GM12878 (cell line): ENCODE data around the gene ANGPTL4. TPM values are rescaled to one million over a fixed set of nuclear protein-coding genes. Genes with fewer than 3 reads are reported as not detected.

ENCODE experiments used
- ATAC-seq: fragments of 200-7000 bp; cut with Tn5 transposase; 3 replicates; pipeline ENCODE4 v1.9.1; 2020; ENCODE audit warnings: mild to moderate bottlenecking, moderate library complexity
- BruUV-seq: library from RNA; stranded (reverse); fragments of 400-500 nt; replicated peaks from 2 replicates; lab custom pipeline; 2021; lab: Mats Ljungman, UMichigan
- CTCF ChIA-PET: fragments of 300-600 bp; sonication (Branson Sonifier 250); formaldehyde crosslinking; extraction: SDS; loops from one replicate; lab custom pipeline; 2021; ENCODE audit warnings: inconsistent platforms; lab: Yijun Ruan, JAX
- POLR2A ChIA-PET: fragments of 350-600 bp; formaldehyde crosslinking; extraction: SDS; loops from one replicate; lab custom pipeline; 2021; ENCODE audit warnings: inconsistent platforms; lab: Charles Lee
- RAD21 ChIA-PET: fragments of 300-600 bp; sonication (Branson Sonifier 250); formaldehyde crosslinking; loops from one replicate; lab custom pipeline; 2023; ENCODE audit warnings: antibody characterized with exemption; ENCODE audit not compliant: unreplicated experiment; lab: Charles Lee
- SMC1A ChIA-PET: fragments of 300-600 bp; sonication (Branson Sonifier 250); formaldehyde crosslinking; loops from one replicate; lab custom pipeline; 2023; ENCODE audit not compliant: unreplicated experiment, uncharacterized antibody; lab: Charles Lee
- DNase-seq: peaks from one replicate; pipeline ENCODE4 v3.0.0-alpha.2; 2011; ENCODE audit warnings: low read depth, low spot score
- FAIRE-seq: peaks from 3 replicates; lab custom pipeline; 2011; peaks lifted over from hg19 to GRCh38; lab: Jason Lieb, UNC
- H2AFZ ChIP-seq: 2 replicates; pipeline ENCODE4 v1.6.0; 2011; ENCODE audit warnings: low read depth, low read length, control low read depth; ENCODE audit not compliant: control insufficient read depth
- H3K27ac ChIP-seq: 2 replicates; pipeline ENCODE4 v1.5.1; 2011; ENCODE audit warnings: control low read depth; ENCODE audit not compliant: control insufficient read depth, insufficient read depth
- H3K27me3 ChIP-seq, 2 experiments: replicated peaks in 1 of 2; 2 replicates each; pipeline versions ENCODE4 v1.6.0 to v1.6.1; 2011; ENCODE audit warnings: low read length in 1 of 2; ENCODE audit not compliant: control insufficient read depth in 2 of 2, insufficient read depth in 2 of 2
- H3K36me3 ChIP-seq, 2 experiments: 2 replicates each; pipeline ENCODE4 v1.5.1; 2011; ENCODE audit warnings: low read length in 1 of 2; ENCODE audit not compliant: control insufficient read depth in 2 of 2, insufficient read depth in 2 of 2
- H3K4me1 ChIP-seq: 2 replicates; pipeline ENCODE4 v1.6.1; 2011; ENCODE audit warnings: mild to moderate bottlenecking, low read length, moderate library complexity, mixed read lengths; ENCODE audit not compliant: control insufficient read depth, insufficient read depth
- H3K4me2 ChIP-seq: 2 replicates; pipeline ENCODE4 v1.6.0; 2011; ENCODE audit warnings: control low read depth; ENCODE audit not compliant: control insufficient read depth, insufficient read depth
- H3K4me3 ChIP-seq: fragments of 200-600 bp; sonication (generic); 2 replicates; pipeline ENCODE4 v1.5.1; 2016
- H3K79me2 ChIP-seq: 2 replicates; pipeline ENCODE4 v1.6.0; 2011; ENCODE audit warnings: low read length; ENCODE audit not compliant: control insufficient read depth, insufficient read depth
- H3K9ac ChIP-seq: 2 replicates; pipeline ENCODE4 v1.8.0; 2011; ENCODE audit warnings: low read length, control low read depth, mixed read lengths; ENCODE audit not compliant: control insufficient read depth, insufficient read depth
- H3K9me3 ChIP-seq: replicated peaks from 3 replicates; pipeline ENCODE4 v1.5.1; 2011; ENCODE audit warnings: mild to moderate bottlenecking, low read length; ENCODE audit not compliant: control insufficient read depth, insufficient read depth
- H4K20me1 ChIP-seq: 2 replicates; pipeline ENCODE4 v1.6.0; 2011; ENCODE audit not compliant: control insufficient read depth, insufficient read depth
- CHD2 ChIP-seq: IDR thresholded peaks from 2 replicates; pipeline ENCODE4 v1.6.1; 2011; ENCODE audit warnings: low read depth, low read length, improper control_type of control experiment, borderline replicate concordance
- FOS ChIP-seq: IDR thresholded peaks from 3 replicates; pipeline ENCODE4 v1.6.1; 2011; ENCODE audit warnings: borderline replicate concordance; ENCODE audit not compliant: insufficient read length; ENCODE audit errors: extremely low read depth
- HDAC6 ChIP-seq: fragments of 200-600 bp; sonication (generic); IDR thresholded peaks from one replicate; pipeline ENCODE4 v1.8.0; 2017; ENCODE audit warnings: antibody characterized with exemption; ENCODE audit not compliant: unreplicated experiment
- IKZF2 ChIP-seq, 2 experiments: fragments of 450-650 bp; IDR thresholded peaks; 2 replicates each; pipeline ENCODE4 v1.6.1; 2017; ENCODE audit warnings: mild to moderate bottlenecking in 2 of 2, moderate library complexity in 2 of 2
- MTA2 ChIP-seq: fragments of 450-650 bp; IDR thresholded peaks from 2 replicates; pipeline ENCODE4 v1.6.1; 2016; ENCODE audit warnings: low read depth, mild to moderate bottlenecking, moderate library complexity
- NBN ChIP-seq: fragments of 450-650 bp; IDR thresholded peaks from 2 replicates; pipeline ENCODE4 v1.6.1; 2016
- NR2C1 ChIP-seq: fragments of 450-650 bp; IDR thresholded peaks from 2 replicates; pipeline ENCODE4 v1.6.1; 2017; ENCODE audit warnings: antibody characterized with exemption, mild to moderate bottlenecking, moderate library complexity
- RCOR1 ChIP-seq: conservative IDR thresholded peaks from 2 replicates; pipeline ENCODE4 v1.6.1; 2012; ENCODE audit warnings: low read depth, low read length, improper control_type of control experiment
- SP1 ChIP-seq: IDR thresholded peaks from one replicate; pipeline ENCODE4 v1.6.1; 2011; ENCODE audit warnings: low read depth, low read length
- STAT3 ChIP-seq: IDR thresholded peaks from 2 replicates; pipeline ENCODE4 v1.6.1; 2011; ENCODE audit warnings: low read depth, low read length, improper control_type of control experiment
- SUZ12 ChIP-seq: fragments of 200-600 bp; sonication (generic); IDR thresholded peaks from one replicate; pipeline ENCODE4 v1.6.1; 2018; ENCODE audit warnings: antibody characterized with exemption, mild to moderate bottlenecking; ENCODE audit not compliant: unreplicated experiment
- ZNF217 ChIP-seq: fragments of 450-650 bp; IDR thresholded peaks from 2 replicates; pipeline ENCODE4 v1.6.1; 2017; ENCODE audit warnings: antibody characterized with exemption, mild to moderate bottlenecking
- ZNF384 ChIP-seq: IDR thresholded peaks from 2 replicates; pipeline ENCODE4 v1.6.1; 2012; ENCODE audit warnings: low read depth, mild to moderate bottlenecking, low read length, improper control_type of control experiment, borderline replicate concordance
- WGBS: methylation state at CpG from one replicate; pipeline ENCODE4 v1.1.6; 2016; ENCODE audit warnings: low lambda C conversion rate; ENCODE audit not compliant: insufficient replicate concordance, insufficient coverage; ENCODE audit errors: missing lambda C conversion rate; 5-methylcytosine and 5-hydroxymethylcytosine counted together
- in situ Hi-C: fragments of 300-500 bp; cut with MboI; formaldehyde crosslinking; loops from 9 replicates; pipeline ENCODE4 v1.14.3; 2018; ENCODE audit warnings: mixed read lengths
- intact Hi-C: fragments of 100-400 bp; cut with micrococcal nuclease; formaldehyde crosslinking; loops from one replicate; pipeline ENCODE4 v1.14.2; 2022; ENCODE audit not compliant: unreplicated experiment
- polyA plus RNA-seq, 11 experiments: library from polyadenylated mRNA; depleted of rRNA in 4 of 11; unstranded in 6 of 11; stranded (reverse) in 5 of 11; fragments of >200 nt; fragmentation: Nextera tagmentation in 4 of 11; fragmentation: Illumina TruSeq in 1 of 11; extraction: Ambion mirVana in 4 of 11; extraction: Trizol in 1 of 11; gene quantifications; 1 replicate in 1 of 11; 2 replicates in 10 of 11; pipeline versions ENCODE4 v1.2.1 to v1.2.3, GENCODE V29; 2011 to 2016; ENCODE audit warnings: inconsistent platforms in 2 of 11, missing spikeins in 2 of 11, low read depth in 1 of 11
- total RNA-seq, 4 experiments: library from RNA; depleted of rRNA in 3 of 4; stranded (reverse); fragments of >200 nt in 3 of 4; fragmentation: Illumina TruSeq in 1 of 4; extraction: Trizol in 1 of 4; gene quantifications; 2 replicates each; pipeline versions ENCODE4 v1.2.1 to v1.2.3, GENCODE V29; 2013 to 2021
- TF ChIP-seq, protein P1 (sequence below): IDR thresholded peaks from 2 replicates; pipeline ENCODE4 v1.6.1; 2011; ENCODE audit warnings: mild to moderate bottlenecking, low read depth, low read length, moderate library complexity; ENCODE audit not compliant: insufficient replicate concordance
- TF ChIP-seq, protein P2 (sequence below): fragments of 450-650 bp; conservative IDR thresholded peaks from 2 replicates; pipeline ENCODE4 v1.6.1; 2017; ENCODE audit warnings: mild to moderate bottlenecking, moderate library complexity

The ANGPTL4 gene
- total and polyA plus RNA-seq, 10 of the 15 experiments (the other 5 are each of a cell fraction or from before 2014, with no cell fraction given), result 0.45 TPM; not detected in 9

DNA sequence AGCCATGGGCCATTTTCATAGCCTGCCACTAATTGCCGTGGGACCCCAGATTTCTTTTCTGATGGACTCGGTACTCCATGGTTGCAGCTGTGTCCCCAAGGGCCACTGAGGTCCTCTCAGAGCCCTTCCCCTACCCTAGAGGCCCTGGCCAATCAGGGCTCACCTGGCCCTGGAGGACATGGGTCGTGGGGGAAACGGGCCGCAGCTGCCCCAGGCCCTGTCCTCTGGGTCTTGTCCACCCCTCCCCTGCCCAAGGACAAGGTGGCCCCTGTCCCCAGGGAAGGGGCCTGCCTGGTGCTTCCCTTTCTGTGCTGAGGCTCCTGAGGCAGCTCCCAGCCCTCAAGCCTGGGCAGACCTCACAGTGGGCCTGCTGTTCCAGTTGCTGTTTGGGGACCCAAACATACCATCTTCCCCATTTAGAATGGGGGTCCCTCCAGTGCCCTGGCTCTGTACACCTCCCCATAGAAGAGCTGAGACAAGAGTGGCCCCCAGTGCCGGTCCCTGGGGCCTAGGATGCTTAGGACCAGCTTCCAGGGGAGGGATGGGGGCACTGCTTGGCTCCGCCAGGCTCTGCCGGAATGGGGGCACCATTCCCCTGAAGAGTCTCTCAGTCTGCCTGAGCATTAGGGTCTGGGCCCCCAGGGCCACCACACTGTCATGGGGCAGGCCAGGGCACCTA, 29.4 kb downstream of the ANGPTL4 start (continued):
- TF ChIP-seq ZNF384, result no peak
- TF ChIP-seq MTA2, result no peak
- TF ChIP-seq, protein P1, sequence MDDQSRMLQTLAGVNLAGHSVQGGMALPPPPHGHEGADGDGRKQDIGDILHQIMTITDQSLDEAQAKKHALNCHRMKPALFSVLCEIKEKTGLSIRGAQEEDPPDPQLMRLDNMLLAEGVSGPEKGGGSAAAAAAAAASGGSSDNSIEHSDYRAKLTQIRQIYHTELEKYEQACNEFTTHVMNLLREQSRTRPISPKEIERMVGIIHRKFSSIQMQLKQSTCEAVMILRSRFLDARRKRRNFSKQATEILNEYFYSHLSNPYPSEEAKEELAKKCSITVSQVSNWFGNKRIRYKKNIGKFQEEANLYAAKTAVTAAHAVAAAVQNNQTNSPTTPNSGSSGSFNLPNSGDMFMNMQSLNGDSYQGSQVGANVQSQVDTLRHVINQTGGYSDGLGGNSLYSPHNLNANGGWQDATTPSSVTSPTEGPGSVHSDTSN, result no peak
- no peak for TF ChIP-seq CHD2

DNA sequence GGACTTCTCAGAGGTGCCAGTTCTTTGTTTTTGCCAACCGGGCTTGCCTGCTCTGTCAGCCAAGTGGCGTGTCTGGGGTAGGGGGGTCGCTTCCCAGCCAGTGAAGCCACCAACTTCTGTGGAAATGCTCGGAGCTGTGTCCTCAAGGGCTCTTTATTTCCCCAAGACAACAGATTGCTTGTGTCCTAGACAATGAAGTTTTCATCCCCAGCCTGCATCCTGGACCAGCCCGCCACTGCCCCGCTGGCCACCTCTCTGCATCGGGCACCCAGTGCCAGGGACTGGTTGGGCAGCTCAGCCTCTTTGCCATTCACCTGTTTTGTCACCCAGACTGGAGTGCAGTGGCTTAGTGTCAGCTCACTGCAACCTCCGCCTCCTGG, 29.9 kb downstream of the ANGPTL4 start:
- intact Hi-C loops (no loop called here), in situ Hi-C loops (no loop called here)
- H3K4me1 ChIP-seq, result peaks cover 16% of the 10 kb centered on the region
- peaks cover 37% of the 10 kb centered on the region for H3K79me2 ChIP-seq
- H2AFZ ChIP-seq, result no peak overlapping the region
- no peak overlapping the region for H3K27ac ChIP-seq
- CTCF ChIA-PET, result interaction anchor here (0.8 kb wide), 1 partner anchor 27 kb away, joined by 3 read pairs; no protein-coding TSS in a partner anchor
- H4K20me1 ChIP-seq, result peaks cover 5% of the 10 kb centered on the region
- ATAC-seq (no peak), FAIRE-seq (no peak), DNase-seq (no peak)
- H3K9ac ChIP-seq, result no peak overlapping the region
- H3K4me3 ChIP-seq, result no peak overlapping the region
- POLR2A ChIA-PET, result no interaction called here
- no peaks in the 10 kb centered on the region for H3K27me3 ChIP-seq
- H3K36me3 ChIP-seq, result peaks cover 0 to 3% of the 10 kb centered on the region in 2 experiments; a peak in 1 of 4 replicates
- SMC1A ChIA-PET, result no interaction called here
- RAD21 ChIA-PET, result no interaction called here
- WGBS, result 97% methylated on average over 8 of the region's 8 CpGs
- no peak overlapping the region for H3K4me2 ChIP-seq
- no TSS peak for BruUV-seq
- H3K9me3 ChIP-seq, result no peaks in the 10 kb centered on the region
- TF ChIP-seq STAT3 (no peak), SUZ12 (no peak), RCOR1 (no peak), IKZF2 (IDR thresholded peaks at IDR 0.05) (no peak), ZNF217 (no peak), NR2C1 (no peak), HDAC6 (no peak), SP1 (no peak), FOS (no peak), NBN (no peak)
- TF ChIP-seq, protein P1, result no peak
- TF ChIP-seq, protein P2, sequence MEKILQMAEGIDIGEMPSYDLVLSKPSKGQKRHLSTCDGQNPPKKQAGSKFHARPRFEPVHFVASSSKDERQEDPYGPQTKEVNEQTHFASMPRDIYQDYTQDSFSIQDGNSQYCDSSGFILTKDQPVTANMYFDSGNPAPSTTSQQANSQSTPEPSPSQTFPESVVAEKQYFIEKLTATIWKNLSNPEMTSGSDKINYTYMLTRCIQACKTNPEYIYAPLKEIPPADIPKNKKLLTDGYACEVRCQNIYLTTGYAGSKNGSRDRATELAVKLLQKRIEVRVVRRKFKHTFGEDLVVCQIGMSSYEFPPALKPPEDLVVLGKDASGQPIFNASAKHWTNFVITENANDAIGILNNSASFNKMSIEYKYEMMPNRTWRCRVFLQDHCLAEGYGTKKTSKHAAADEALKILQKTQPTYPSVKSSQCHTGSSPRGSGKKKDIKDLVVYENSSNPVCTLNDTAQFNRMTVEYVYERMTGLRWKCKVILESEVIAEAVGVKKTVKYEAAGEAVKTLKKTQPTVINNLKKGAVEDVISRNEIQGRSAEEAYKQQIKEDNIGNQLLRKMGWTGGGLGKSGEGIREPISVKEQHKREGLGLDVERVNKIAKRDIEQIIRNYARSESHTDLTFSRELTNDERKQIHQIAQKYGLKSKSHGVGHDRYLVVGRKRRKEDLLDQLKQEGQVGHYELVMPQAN, result no peak
